Epithelial cell of esophagus (primary cell): ENCODE results near the gene SFXN2.
"Not testable (repeated sequence)": the region's sequence is repeated elsewhere in the genome, so short reads cannot be mapped to it uniquely, and the experiment has no call there.

Source experiments
- DNase-seq: peaks from one replicate; pipeline ENCODE4 v3.0.0; 2010; ENCODE audit warnings: low read depth
- H3K4me3 ChIP-seq: 2 replicates; pipeline ENCODE4 v1.5.1; 2011; ENCODE audit warnings: mild to moderate bottlenecking, low read length, control low read depth
- TF ChIP-seq, protein P1 (sequence below): IDR thresholded peaks from 2 replicates; pipeline ENCODE4 v1.5.1; 2011; ENCODE audit warnings: low read depth, mild to moderate bottlenecking, low read length, control low read depth, inconsistent platforms; ENCODE audit not compliant: insufficient read depth; ENCODE audit errors: missing control alignments

The SFXN2 gene

DNA sequence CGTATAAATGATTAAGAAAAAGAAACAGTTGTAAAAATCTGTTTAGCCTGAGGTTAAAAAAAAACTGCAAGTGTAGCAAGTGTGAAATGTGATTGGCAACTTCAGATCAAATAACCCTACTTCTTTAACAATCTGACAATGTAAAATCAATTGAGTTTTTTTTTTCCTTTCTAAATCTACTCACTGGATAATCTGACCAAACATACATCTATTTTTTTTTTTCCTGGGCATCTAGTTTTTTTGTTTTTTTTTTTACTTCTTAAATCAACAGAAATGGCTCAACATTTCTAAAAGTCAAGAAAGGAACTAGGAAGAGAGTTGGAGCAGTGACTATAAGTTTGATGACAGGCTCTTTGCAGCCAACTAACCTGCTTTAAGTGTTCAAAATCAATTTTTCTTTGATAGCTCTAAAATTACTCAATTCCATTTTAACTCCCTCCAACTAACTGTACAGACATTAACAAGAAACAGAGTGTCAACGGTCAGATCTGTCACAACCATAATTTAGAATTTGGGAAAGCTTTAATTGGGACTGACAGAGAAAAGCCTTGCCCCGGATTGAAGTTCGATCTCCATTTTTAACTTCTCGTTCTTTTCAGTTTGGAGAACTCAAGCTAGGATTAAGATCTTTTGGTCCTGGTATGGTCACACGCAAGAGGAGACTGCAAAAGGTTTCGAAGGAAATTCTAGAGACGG is 1.4 kb upstream of the SFXN2 start:
- H3K4me3 ChIP-seq = peak overlapping the region; percentile 88
- no peak for DNase-seq
- TF ChIP-seq, protein P1, sequence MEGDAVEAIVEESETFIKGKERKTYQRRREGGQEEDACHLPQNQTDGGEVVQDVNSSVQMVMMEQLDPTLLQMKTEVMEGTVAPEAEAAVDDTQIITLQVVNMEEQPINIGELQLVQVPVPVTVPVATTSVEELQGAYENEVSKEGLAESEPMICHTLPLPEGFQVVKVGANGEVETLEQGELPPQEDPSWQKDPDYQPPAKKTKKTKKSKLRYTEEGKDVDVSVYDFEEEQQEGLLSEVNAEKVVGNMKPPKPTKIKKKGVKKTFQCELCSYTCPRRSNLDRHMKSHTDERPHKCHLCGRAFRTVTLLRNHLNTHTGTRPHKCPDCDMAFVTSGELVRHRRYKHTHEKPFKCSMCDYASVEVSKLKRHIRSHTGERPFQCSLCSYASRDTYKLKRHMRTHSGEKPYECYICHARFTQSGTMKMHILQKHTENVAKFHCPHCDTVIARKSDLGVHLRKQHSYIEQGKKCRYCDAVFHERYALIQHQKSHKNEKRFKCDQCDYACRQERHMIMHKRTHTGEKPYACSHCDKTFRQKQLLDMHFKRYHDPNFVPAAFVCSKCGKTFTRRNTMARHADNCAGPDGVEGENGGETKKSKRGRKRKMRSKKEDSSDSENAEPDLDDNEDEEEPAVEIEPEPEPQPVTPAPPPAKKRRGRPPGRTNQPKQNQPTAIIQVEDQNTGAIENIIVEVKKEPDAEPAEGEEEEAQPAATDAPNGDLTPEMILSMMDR = no peak

DNA sequence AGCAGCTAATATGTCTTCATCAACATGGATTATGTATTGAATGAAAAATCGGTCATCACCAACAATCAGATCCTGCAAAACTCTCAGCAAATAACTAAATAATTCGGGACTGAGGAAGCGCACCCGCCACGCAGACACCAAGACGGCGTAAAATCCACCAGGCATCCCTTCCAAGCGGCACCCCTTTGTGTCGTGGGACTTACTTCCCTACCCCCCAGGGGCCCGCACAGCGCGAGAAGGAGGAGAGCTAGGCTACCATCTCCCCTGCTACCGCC is 960 bp upstream of the SFXN2 start:
- DNase-seq = no peak
- peak overlapping the region; percentile 88 for H3K4me3 ChIP-seq
- TF ChIP-seq, protein P1 = peak; percentile 39

DNA sequence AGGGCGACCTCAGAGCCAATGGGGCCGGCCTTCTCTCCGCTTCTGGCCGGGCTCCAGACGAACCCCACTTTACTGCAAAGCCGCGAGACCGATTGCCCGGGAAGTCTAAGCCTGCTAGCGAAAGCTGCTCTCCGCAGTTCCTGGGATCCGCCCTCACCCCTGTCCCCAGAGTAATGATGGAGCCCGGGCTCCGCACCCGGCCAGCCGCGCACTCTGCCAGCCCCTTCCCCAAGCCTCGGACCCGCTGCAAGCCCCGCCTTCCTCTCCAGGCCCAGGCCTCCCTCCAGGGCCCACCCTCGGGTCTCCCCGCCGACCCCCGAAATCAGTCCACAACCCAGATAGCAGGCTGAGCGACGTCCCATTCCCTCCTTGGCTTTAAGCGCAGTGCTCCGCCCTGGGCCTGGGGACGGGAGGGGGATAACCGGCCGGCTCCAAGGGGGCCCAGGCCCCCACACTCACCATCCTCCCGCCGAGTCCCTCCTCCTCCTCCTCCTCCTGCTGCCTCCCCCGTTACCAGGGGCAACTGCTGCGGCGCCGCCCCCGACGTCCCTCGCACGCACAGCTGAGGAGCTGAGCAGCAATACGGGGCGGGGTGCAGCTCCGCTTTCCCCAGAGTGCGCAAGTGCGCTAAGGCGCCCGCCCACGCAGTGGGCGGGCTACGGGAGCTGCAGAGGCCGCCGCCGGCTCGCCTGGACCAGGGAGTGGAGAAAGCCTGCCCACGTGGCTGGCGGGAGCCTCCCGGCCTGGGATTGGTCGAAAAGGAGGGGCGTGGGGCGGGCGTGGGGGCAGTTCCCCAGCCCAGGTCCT is 419 bp upstream of the SFXN2 start, which contains the start of gene ARL3:
Gene ARL3, minus strand, starts transcription at position 584 of the 807 bp plus-strand sequence. Its CDS starts 122 bp downstream, at position 462.
- peak within 1 kb of the TSS; percentile 88 for H3K4me3 ChIP-seq

DNA sequence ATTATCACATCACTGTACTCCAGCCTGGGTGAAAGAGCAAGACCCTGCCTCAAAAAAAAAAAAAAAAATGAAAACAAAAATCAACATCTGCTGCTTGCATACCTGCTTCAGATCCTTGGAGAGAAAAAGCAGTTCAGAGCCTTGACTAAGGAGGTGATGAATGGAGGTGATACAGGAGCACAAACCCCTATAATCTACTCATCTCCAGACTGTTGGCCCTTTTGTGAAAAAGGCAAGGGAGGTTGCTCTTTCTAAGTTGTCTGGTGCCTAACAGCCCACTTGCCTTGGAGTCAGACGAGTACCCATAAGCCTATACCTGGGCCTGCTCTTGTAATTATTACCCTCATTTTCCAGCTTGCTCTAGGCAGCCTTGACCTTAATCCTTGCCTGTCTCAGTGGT is 1.4 kb downstream of the SFXN2 start:
- DNase-seq = no peak
- no peak overlapping the region for H3K4me3 ChIP-seq
- TF ChIP-seq, protein P1 = no peak

More for the DNA sequence above, 419 bp upstream of the SFXN2 start, which contains the start of gene ARL3:
- peak; percentile 98 for DNase-seq
- TF ChIP-seq, protein P1 = no peak

DNA sequence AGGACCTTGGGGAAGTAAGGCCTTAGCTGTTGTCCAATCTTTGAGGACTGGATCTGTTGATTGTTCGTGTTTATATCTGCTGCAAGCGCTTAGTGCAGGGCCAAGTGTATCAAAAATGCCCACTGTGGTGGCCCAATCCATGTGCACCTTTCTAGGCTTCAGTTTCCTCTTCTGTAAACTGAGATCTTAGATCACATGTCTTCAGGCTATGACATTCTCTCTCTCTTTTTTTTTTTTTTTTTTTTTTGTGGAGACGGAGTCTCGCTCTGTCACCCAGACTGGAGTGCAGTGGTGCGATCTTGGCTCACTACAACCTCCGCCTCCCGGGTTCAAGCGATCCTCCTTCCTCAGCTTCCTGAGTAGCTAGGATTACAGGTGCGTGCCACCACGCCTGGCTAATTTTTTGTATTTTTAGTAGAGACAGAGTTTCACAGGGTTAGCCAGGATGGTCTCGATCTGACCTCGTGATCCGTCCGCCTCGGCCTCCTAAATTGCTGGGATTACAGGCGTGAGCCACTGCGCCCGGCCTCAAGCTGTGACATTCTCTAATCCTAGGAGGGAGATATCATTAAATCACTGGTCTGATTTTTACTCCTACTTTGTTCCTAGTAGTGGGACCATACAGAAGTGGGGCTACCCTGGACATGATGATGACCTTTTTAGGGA is 2.6 kb downstream of the SFXN2 start:
- not testable (repeated sequence) for H3K4me3 ChIP-seq, DNase-seq

DNA sequence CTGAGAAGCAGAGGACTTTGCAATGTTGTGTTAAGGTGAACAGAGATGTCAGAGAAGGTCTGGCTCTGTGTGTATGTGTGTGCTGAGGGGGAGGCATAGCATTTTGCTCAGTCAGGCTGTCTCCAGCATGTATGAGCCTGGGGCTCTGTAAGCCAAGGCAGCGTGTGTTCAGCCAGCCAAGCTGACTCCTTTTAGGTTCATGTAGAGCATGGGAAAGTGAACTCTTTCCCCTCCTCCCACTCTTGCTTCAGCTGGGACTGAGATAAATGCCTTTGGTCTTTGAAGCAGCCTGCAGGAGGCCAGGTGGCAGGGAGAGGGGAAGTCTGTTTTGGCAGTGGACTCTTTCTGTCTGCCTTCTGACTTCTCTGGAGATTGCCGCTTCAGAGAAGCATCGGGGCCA is 3.8 kb downstream of the SFXN2 start:
- H3K4me3 ChIP-seq = no peak overlapping the region
- TF ChIP-seq, protein P1 = no peak
- DNase-seq = peak; percentile 48

DNA sequence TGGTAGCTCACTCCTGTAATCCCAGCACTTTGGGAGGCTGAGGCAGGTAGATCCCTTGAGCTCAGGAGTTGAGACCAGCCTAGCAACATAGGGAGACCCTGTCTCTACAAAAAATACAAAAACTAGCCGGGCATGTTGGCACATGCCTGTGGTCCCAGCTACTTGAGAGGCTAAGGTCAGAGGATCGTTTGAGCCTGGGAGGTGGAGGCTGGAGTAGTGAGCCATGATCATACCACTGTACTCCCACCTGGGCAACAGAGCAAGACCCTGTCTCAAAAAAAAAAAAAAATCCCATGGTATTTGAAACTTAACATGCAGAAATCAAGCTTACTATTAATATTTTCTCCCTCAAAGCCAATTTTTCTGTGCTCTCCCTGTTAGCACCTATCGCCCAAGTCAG is 5.9 kb downstream of the SFXN2 start:
- no peak overlapping the region for H3K4me3 ChIP-seq
- TF ChIP-seq, protein P1 = no peak
- no peak for DNase-seq
